HG02642 (cell line): ENCODE measurements around the gene XKR7.

Source experiments
- ATAC-seq: cut with Tn5 transposase; IDR thresholded peaks from one replicate; pipeline ENCODE4 v1.9.1; 2021; ENCODE audit warnings: mild to moderate bottlenecking; ENCODE audit not compliant: unreplicated experiment, poor library complexity

Gene XKR7

GRCh38 chr20:31974951-31975487 is 7.1 kb downstream of the XKR7 start:
- no peak for ATAC-seq

GRCh38 chr20:31975874-31976273 is 7.9 kb downstream of the XKR7 start:
- ATAC-seq = no peak

GRCh38 chr20:31977080-31977479 is 9.1 kb downstream of the XKR7 start:
- no peak for ATAC-seq

- ATAC-seq = no peak
Measured at GRCh38 chr20:31979713-31980426, 11.9 kb downstream of the XKR7 start.

- no peak for ATAC-seq
Measured at GRCh38 chr20:31981784-31982183, 13.8 kb downstream of the XKR7 start.

GRCh38 chr20:31984981-31985471 is 17.1 kb downstream of the XKR7 start:
- no peak for ATAC-seq

- no peak for ATAC-seq
Measured at GRCh38 chr20:31987744-31988143, 19.8 kb downstream of the XKR7 start.

- ATAC-seq = no peak
Measured at GRCh38 chr20:31988430-31989015, 20.6 kb downstream of the XKR7 start.

- no peak for ATAC-seq
Measured at GRCh38 chr20:31989030-31989645, 21.2 kb downstream of the XKR7 start.

- no peak for ATAC-seq
Measured at GRCh38 chr20:31990641-31991338, 22.8 kb downstream of the XKR7 start.

GRCh38 chr20:31991339-31991705 is 23.4 kb downstream of the XKR7 start:
- no peak for ATAC-seq

GRCh38 chr20:31992086-31992485 is 24.1 kb downstream of the XKR7 start:
- ATAC-seq = no peak

- no peak for ATAC-seq
Measured at GRCh38 chr20:31996996-31997395, 29.0 kb downstream of the XKR7 start.

GRCh38 chr20:31998246-31998645 is 30.3 kb downstream of the XKR7 start:
- ATAC-seq = no peak

GRCh38 chr20:32003325-32003724 is 35.4 kb downstream of the XKR7 start:
- ATAC-seq = no peak

GRCh38 chr20:32004963-32005362 is 37.0 kb downstream of the XKR7 start:
- ATAC-seq = no peak

- ATAC-seq = no peak
Measured at GRCh38 chr20:32006053-32006452, 38.1 kb downstream of the XKR7 start.

GRCh38 chr20:32006841-32007786 is 39.2 kb downstream of the XKR7 start:
- ATAC-seq = no peak

- no peak for ATAC-seq
Measured at GRCh38 chr20:32007787-32008616, 40.1 kb downstream of the XKR7 start.
